MM.1S (cell line): ENCODE data around the gene ANLN.
"Not testable (repeated sequence)": the region's sequence is repeated elsewhere in the genome, so short reads cannot be mapped to it uniquely, and the experiment has no call there.

Experiments
- DNase-seq: peaks from one replicate; pipeline ENCODE4 v3.0.0-alpha.2; 2015
- H2AFZ ChIP-seq: fragments of 300-600 bp; sonication (generic); 2 replicates; pipeline ENCODE4 v1.6.0; 2016; ENCODE audit warnings: antibody characterized with exemption, low read length
- H3F3A ChIP-seq: fragments of 300-600 bp; sonication (generic); 2 replicates; pipeline ENCODE4 v1.6.1; 2016; ENCODE audit warnings: mild to moderate bottlenecking, antibody characterized with exemption, low read length, moderate library complexity, mixed read lengths; ENCODE audit not compliant: insufficient read depth
- H3K27ac ChIP-seq: fragments of 300-600 bp; sonication (generic); 2 replicates; pipeline ENCODE4 v1.5.1; 2016; ENCODE audit warnings: mild to moderate bottlenecking, low read length
- H3K27me3 ChIP-seq: fragments of 300-600 bp; sonication (generic); replicated peaks from 2 replicates; pipeline ENCODE4 v1.6.0; 2016; ENCODE audit warnings: low read length; ENCODE audit not compliant: insufficient read depth
- H3K36me3 ChIP-seq: fragments of 300-600 bp; sonication (generic); replicated peaks from 2 replicates; pipeline ENCODE4 v1.6.1; 2016; ENCODE audit warnings: mild to moderate bottlenecking, low read length, mixed read lengths; ENCODE audit not compliant: insufficient read depth
- H3K4me1 ChIP-seq: fragments of 300-600 bp; sonication (generic); 2 replicates; pipeline ENCODE4 v1.6.1; 2016; ENCODE audit warnings: low read length, mixed read lengths
- H3K4me2 ChIP-seq: fragments of 300-600 bp; sonication (generic); 2 replicates; pipeline ENCODE4 v1.6.0; 2016; ENCODE audit warnings: low read depth, low read length
- H3K4me3 ChIP-seq: fragments of 300-600 bp; sonication (generic); 2 replicates; pipeline ENCODE4 v1.5.1; 2016; ENCODE audit warnings: low read length, mixed read lengths
- H3K79me2 ChIP-seq: fragments of 300-600 bp; sonication (generic); 2 replicates; pipeline ENCODE4 v1.6.1; 2016; ENCODE audit warnings: mixed run types, low read length, mixed read lengths
- H3K9ac ChIP-seq: fragments of 300-600 bp; sonication (generic); 2 replicates; pipeline ENCODE4 v1.6.1; 2016; ENCODE audit warnings: low read length, mixed read lengths
- H3K9me2 ChIP-seq: fragments of 300-600 bp; sonication (generic); replicated peaks from 2 replicates; pipeline ENCODE4 v1.6.1; 2016; ENCODE audit warnings: mild to moderate bottlenecking, low read length, mixed read lengths; ENCODE audit not compliant: insufficient read depth
- H3K9me3 ChIP-seq: fragments of 300-600 bp; sonication (generic); replicated peaks from 2 replicates; pipeline ENCODE4 v1.6.1; 2016; ENCODE audit warnings: mild to moderate bottlenecking, low read length, mixed read lengths; ENCODE audit not compliant: insufficient read depth
- H4K20me1 ChIP-seq: fragments of 300-600 bp; sonication (generic); 2 replicates; pipeline ENCODE4 v1.6.1; 2016; ENCODE audit warnings: mild to moderate bottlenecking, low read length, moderate library complexity, mixed read lengths; ENCODE audit not compliant: insufficient read depth
- CTCF ChIP-seq: fragments of 300-600 bp; sonication (generic); IDR thresholded peaks from 2 replicates; pipeline ENCODE4 v1.5.1; 2016; ENCODE audit warnings: antibody characterized with exemption, low read length, mixed read lengths
- EZH2 ChIP-seq: fragments of 300-600 bp; sonication (generic); optimal IDR thresholded peaks from 2 replicates; pipeline ENCODE3; 2017; ENCODE audit warnings: low read depth, mild to moderate bottlenecking, antibody characterized with exemption, low read length, mixed read lengths
- EZH2phosphoT487 ChIP-seq: fragments of 300-600 bp; sonication (generic); IDR thresholded peaks from 2 replicates; pipeline ENCODE4 v1.6.1; 2018; ENCODE audit warnings: antibody characterized with exemption, low read length

ANLN gene

GRCh38 chr7:36486336-36486735 is 96.7 kb downstream of the ANLN start:
- H3K36me3 ChIP-seq: no peaks in the 10 kb centered on the region
- no peaks in the 10 kb centered on the region for H3K27me3 ChIP-seq
- no peaks in the 10 kb centered on the region for H3K9me3 ChIP-seq
- no peaks in the 10 kb centered on the region for H3K9me2 ChIP-seq
- H3K4me3 ChIP-seq: no peak overlapping the region
- DNase-seq: no peak
- no peak overlapping the region for H3K4me2 ChIP-seq
- no peaks in the 10 kb centered on the region for H4K20me1 ChIP-seq
- no peak overlapping the region for H2AFZ ChIP-seq
- TF ChIP-seq CTCF: no peak
- no peak overlapping the region for H3K27ac ChIP-seq
- no peaks in the 10 kb centered on the region for H3K79me2 ChIP-seq
- no peaks in the 10 kb centered on the region for H3K4me1 ChIP-seq
- H3F3A ChIP-seq: no peaks in the 10 kb centered on the region
- no peak overlapping the region for H3K9ac ChIP-seq

GRCh38 chr7:36487756-36488336 is 98.2 kb downstream of the ANLN start:
- H3K4me1 ChIP-seq: no peaks in the 10 kb centered on the region
- H3K9ac ChIP-seq: no peak overlapping the region
- no peaks in the 10 kb centered on the region for H3K36me3 ChIP-seq
- H4K20me1 ChIP-seq: no peaks in the 10 kb centered on the region
- no peaks in the 10 kb centered on the region for H3K9me2 ChIP-seq
- no peak overlapping the region for H3K4me3 ChIP-seq
- TF ChIP-seq EZH2phosphoT487 (no peak), EZH2 (no peak), CTCF (peak; percentile 74)
- no peaks in the 10 kb centered on the region for H3K9me3 ChIP-seq
- no peak overlapping the region for H3K4me2 ChIP-seq
- H3K27ac ChIP-seq: no peak overlapping the region
- H3K79me2 ChIP-seq: no peaks in the 10 kb centered on the region
- no peaks in the 10 kb centered on the region for H3F3A ChIP-seq
- peak; percentile 66 for DNase-seq
- no peak overlapping the region for H2AFZ ChIP-seq
- no peaks in the 10 kb centered on the region for H3K27me3 ChIP-seq

- not testable (repeated sequence) for H4K20me1 ChIP-seq
Observed at GRCh38 chr7:36488672-36489071, 99.0 kb downstream of the ANLN start.

GRCh38 chr7:36490419-36490830 is 100.8 kb downstream of the ANLN start:
- Histone ChIP-seq H3F3A (no peaks in the 10 kb centered on the region), H3K9me3 (no peaks in the 10 kb centered on the region), H4K20me1 (no peaks in the 10 kb centered on the region), H3K4me2 (no peak overlapping the region), H2AFZ (no peak overlapping the region), H3K36me3 (no peaks in the 10 kb centered on the region), H3K79me2 (no peaks in the 10 kb centered on the region), H3K9ac (no peak overlapping the region), H3K9me2 (no peaks in the 10 kb centered on the region), H3K27me3 (no peaks in the 10 kb centered on the region), H3K4me3 (no peak overlapping the region), H3K4me1 (no peaks in the 10 kb centered on the region), H3K27ac (no peak overlapping the region)
- DNase-seq: no peak
- no peak for TF ChIP-seq EZH2phosphoT487
- TF ChIP-seq EZH2: no peak
- no peak for TF ChIP-seq CTCF

More at GRCh38 chr7:36488672-36489071, 99.0 kb downstream of the ANLN start:
- H3F3A ChIP-seq, H3K4me3 ChIP-seq, H3K36me3 ChIP-seq, H3K27me3 ChIP-seq, H3K27ac ChIP-seq, H3K79me2 ChIP-seq, H2AFZ ChIP-seq, DNase-seq, H3K9me3 ChIP-seq, H3K4me1 ChIP-seq, H3K4me2 ChIP-seq, H3K9me2 ChIP-seq, H3K9ac ChIP-seq: not testable (repeated sequence)
